ENCODE data around the gene MAPKAPK2. TPM values are rescaled to one million over a fixed set of nuclear protein-coding genes. Genes with fewer than 3 reads are reported as not detected.

MAPKAPK2 gene
- total and polyA plus RNA-seq, 7 donors: 32.1 to 61.4 (median 39.3) TPM

DNA sequence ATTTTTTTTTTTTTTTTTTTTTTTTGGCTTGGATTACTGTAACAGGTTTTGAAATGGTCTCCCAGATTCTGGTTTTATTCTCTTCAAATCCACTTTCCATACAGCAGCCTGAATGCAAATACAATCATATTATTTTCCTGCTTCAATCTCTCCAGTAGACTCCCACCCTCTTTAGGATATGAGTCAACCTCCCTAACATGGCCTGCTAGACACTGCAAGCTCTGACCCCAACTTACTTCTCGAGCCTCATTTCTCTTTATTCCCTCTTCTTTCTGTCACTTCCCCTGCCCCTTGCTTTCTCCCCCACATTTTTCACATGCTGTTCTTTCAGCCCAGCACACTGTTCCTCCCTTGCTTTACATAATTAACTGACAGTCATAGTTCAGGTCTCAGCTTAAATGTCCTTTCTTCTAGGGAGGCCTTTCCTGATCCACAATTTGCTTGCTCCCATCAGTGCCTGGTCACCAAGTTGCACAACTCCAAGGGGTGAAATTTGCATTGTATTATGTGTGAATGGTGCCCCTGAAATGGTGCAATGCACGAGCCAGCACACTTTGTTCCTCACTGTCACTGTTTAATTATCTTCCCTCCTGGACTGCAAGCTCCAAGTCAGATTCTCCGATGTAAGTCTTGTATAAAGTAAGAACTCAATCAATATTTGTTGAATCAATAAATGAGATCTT, 63.8 kb downstream of the MAPKAPK2 start:
- 85 to 87% methylated on average over 3 of the region's 3 CpGs for WGBS, 2 donors
- no peak overlapping the region for H3K4me3 ChIP-seq
- no peaks in the 10 kb centered on the region for H3K27me3 ChIP-seq
- H3K4me1 ChIP-seq: no peaks in the 10 kb centered on the region
- no peak for DNase-seq
- TF ChIP-seq, protein P1, sequence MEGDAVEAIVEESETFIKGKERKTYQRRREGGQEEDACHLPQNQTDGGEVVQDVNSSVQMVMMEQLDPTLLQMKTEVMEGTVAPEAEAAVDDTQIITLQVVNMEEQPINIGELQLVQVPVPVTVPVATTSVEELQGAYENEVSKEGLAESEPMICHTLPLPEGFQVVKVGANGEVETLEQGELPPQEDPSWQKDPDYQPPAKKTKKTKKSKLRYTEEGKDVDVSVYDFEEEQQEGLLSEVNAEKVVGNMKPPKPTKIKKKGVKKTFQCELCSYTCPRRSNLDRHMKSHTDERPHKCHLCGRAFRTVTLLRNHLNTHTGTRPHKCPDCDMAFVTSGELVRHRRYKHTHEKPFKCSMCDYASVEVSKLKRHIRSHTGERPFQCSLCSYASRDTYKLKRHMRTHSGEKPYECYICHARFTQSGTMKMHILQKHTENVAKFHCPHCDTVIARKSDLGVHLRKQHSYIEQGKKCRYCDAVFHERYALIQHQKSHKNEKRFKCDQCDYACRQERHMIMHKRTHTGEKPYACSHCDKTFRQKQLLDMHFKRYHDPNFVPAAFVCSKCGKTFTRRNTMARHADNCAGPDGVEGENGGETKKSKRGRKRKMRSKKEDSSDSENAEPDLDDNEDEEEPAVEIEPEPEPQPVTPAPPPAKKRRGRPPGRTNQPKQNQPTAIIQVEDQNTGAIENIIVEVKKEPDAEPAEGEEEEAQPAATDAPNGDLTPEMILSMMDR (IDR thresholded peaks at IDR 0.05): no peak
- TF ChIP-seq POLR2A (IDR thresholded peaks at IDR 0.05) (no peak), POLR2AphosphoS5 (IDR thresholded peaks at IDR 0.05) (no peak)
- H3K36me3 ChIP-seq: no peaks in the 10 kb centered on the region
- no peaks in the 10 kb centered on the region for H3K9me3 ChIP-seq
- no peak overlapping the region for H3K27ac ChIP-seq
- intact Hi-C loops (cut with DNase I): no loop called here

DNA sequence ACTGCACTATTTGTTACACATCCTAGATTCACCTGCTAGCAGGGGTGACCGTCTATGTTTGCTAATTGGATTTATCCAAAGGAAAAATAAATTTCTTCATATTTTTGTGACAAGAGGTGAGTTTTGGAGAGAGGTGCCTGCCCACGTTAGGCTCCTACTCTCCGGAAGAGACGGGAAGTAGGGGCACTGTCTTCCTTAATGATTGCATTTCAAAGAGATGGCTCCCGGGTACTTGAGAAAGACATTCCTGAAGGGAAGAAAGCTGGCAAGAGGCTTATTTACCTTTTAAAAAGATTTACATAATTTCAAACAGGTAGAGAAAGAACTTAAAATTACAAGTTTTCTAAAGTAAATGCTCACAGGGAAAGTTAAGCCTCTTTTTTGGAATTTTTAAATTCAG, 67.2 kb downstream of the MAPKAPK2 start:
- Histone ChIP-seq H3K4me3 (no peak overlapping the region), H3K27me3 (no peaks in the 10 kb centered on the region), H3K4me1 (no peaks in the 10 kb centered on the region), H3K36me3 (no peaks in the 10 kb centered on the region), H3K27ac (no peak overlapping the region), H3K9me3 (no peaks in the 10 kb centered on the region)
- TF ChIP-seq, protein P1 (IDR thresholded peaks at IDR 0.05): no peak
- no peak for TF ChIP-seq POLR2AphosphoS5 (IDR thresholded peaks at IDR 0.05)
- TF ChIP-seq EP300 (IDR thresholded peaks at IDR 0.05): no peak
- TF ChIP-seq POLR2A (IDR thresholded peaks at IDR 0.05): no peak
- intact Hi-C loops (cut with DNase I): no loop called here
- WGBS, 2 donors: 65 to 82% methylated on average over 5 of the region's 5 CpGs
- no peak for DNase-seq

DNA sequence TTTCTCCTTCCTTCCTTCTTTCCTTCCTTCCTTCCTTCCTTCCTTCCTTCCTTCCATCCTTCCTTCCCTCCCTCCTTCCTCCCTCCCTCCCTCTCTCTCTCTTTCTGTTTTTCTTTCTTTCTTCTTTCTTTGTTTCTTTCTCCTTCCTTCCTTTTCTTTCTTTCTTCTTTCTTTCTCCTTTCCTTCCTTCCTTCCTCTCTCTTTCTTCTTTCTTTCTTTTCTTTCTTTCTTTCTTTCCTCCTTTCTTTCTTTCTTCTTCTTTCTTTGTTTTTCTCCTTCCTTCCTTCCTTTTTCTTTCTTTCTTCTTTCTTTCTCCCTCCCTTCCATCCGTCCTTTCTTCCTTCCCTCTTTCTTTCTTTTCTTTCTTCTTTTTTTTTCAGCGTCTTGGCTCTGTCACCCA, 67.8 kb downstream of the MAPKAPK2 start:
- 89 to 90% methylated on average over 2 of the region's 2 CpGs for WGBS, 2 donors
- H3K4me1 ChIP-seq: no peaks in the 10 kb centered on the region
- no peaks in the 10 kb centered on the region for H3K9me3 ChIP-seq
- intact Hi-C loops (cut with DNase I): no loop called here
- H3K27ac ChIP-seq: no peak overlapping the region
- no peak for TF ChIP-seq POLR2AphosphoS5 (IDR thresholded peaks at IDR 0.05)
- no peak for TF ChIP-seq POLR2A (IDR thresholded peaks at IDR 0.05)
- no peak for TF ChIP-seq EP300 (IDR thresholded peaks at IDR 0.05)
- TF ChIP-seq, protein P1 (IDR thresholded peaks at IDR 0.05): no peak
- no peaks in the 10 kb centered on the region for H3K36me3 ChIP-seq
- no peak for DNase-seq
- no peak overlapping the region for H3K4me3 ChIP-seq
- H3K27me3 ChIP-seq: no peaks in the 10 kb centered on the region

DNA sequence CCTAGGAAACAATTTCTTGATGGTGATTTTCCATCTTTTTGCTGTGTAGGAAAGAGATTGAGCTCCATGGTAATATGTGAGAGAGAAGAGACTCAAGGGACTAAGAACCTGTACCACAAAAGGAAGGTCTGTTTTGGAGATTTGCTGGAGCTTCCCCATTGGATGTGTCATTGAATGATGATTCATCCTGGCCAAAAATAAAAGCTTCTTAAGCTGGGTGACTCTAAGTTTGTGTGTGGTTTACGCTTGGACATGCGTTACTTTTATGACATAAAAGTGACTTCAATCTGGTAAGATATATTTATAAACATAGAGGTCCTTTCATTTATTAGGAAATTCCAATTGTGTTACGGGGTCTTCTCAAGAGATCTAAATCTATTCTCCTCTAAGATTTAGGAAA, 68.4 kb downstream of the MAPKAPK2 start:
- H3K27ac ChIP-seq: no peak overlapping the region
- WGBS, 2 donors: 82 to 83% methylated on average over 3 of the region's 3 CpGs
- no peaks in the 10 kb centered on the region for H3K27me3 ChIP-seq
- TF ChIP-seq, protein P1 (IDR thresholded peaks at IDR 0.05): no peak
- TF ChIP-seq POLR2A (IDR thresholded peaks at IDR 0.05): no peak
- no peak for TF ChIP-seq POLR2AphosphoS5 (IDR thresholded peaks at IDR 0.05)
- TF ChIP-seq EP300 (IDR thresholded peaks at IDR 0.05): no peak
- H3K4me3 ChIP-seq: no peak overlapping the region
- H3K4me1 ChIP-seq: no peaks in the 10 kb centered on the region
- intact Hi-C loops (cut with DNase I): no loop called here
- H3K9me3 ChIP-seq: no peaks in the 10 kb centered on the region
- no peaks in the 10 kb centered on the region for H3K36me3 ChIP-seq
- no peak for DNase-seq

DNA sequence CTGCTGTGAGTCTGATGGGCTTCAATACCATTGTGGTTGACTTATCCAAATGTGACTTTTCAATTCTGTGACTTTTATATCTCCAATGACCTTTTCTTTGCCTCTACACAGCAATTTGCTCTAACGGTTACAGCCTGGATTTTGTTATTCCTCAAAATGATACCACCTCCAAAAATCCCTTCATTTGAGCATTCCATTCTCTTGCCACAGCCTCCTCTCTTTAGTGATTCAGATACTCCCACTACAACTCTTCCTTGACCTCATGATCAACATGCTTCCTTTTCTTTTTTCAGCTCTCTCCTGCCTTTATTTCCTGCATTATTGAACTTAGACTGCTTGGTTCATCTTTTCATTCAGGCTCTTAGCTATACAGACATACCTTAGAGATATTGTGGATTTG, 69.3 kb downstream of the MAPKAPK2 start:
- Histone ChIP-seq H3K36me3 (no peaks in the 10 kb centered on the region), H3K27ac (no peak overlapping the region), H3K4me3 (no peak overlapping the region), H3K9me3 (no peaks in the 10 kb centered on the region), H3K27me3 (no peaks in the 10 kb centered on the region), H3K4me1 (no peaks in the 10 kb centered on the region)
- WGBS, 2 donors: 75 to 86% methylated on average over 1 of the region's 1 CpG
- intact Hi-C loops (cut with DNase I): no loop called here
- no peak for TF ChIP-seq EP300 (IDR thresholded peaks at IDR 0.05)
- TF ChIP-seq, protein P1 (IDR thresholded peaks at IDR 0.05): no peak
- no peak for TF ChIP-seq POLR2A (IDR thresholded peaks at IDR 0.05)
- no peak for TF ChIP-seq POLR2AphosphoS5 (IDR thresholded peaks at IDR 0.05)
- DNase-seq: no peak

All from sigmoid colon (tissue), 7 donors.